ENCODE results near the gene TECTB. TPM values are rescaled to one million over a fixed set of nuclear protein-coding genes. Genes with fewer than 3 reads are reported as not detected.

The TECTB gene
- total and polyA plus RNA-seq, 4 donors: not detected

GRCh38 chr10:112244197-112244596 is 39.0 kb upstream of the TECTB start:
- H3K27ac ChIP-seq (ENCODE audit: low read depth in 1 of 2, low read length in 1 of 2): no peak overlapping the region
- H3K4me3 ChIP-seq: no peak overlapping the region
- no peaks in the 10 kb centered on the region for H3K27me3 ChIP-seq (ENCODE audit: control insufficient read depth in 3 of 3, insufficient read depth in 3 of 3, low read length in 2 of 3)
- no peaks in the 10 kb centered on the region for H3K36me3 ChIP-seq (ENCODE audit: control insufficient read depth in 4 of 4, insufficient read depth in 4 of 4, low read length in 4 of 4)
- TF ChIP-seq, protein P1, sequence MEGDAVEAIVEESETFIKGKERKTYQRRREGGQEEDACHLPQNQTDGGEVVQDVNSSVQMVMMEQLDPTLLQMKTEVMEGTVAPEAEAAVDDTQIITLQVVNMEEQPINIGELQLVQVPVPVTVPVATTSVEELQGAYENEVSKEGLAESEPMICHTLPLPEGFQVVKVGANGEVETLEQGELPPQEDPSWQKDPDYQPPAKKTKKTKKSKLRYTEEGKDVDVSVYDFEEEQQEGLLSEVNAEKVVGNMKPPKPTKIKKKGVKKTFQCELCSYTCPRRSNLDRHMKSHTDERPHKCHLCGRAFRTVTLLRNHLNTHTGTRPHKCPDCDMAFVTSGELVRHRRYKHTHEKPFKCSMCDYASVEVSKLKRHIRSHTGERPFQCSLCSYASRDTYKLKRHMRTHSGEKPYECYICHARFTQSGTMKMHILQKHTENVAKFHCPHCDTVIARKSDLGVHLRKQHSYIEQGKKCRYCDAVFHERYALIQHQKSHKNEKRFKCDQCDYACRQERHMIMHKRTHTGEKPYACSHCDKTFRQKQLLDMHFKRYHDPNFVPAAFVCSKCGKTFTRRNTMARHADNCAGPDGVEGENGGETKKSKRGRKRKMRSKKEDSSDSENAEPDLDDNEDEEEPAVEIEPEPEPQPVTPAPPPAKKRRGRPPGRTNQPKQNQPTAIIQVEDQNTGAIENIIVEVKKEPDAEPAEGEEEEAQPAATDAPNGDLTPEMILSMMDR (IDR thresholded peaks at IDR 0.05; ENCODE audit: control extremely low read depth, extremely low read depth): no peak
- no peak for DNase-seq
- ATAC-seq (ENCODE audit: insufficient read depth, low FRiP score): no peak
- WGBS, 2 donors: 85 to 98% methylated on average over 2 of the region's 2 CpGs
- no peak overlapping the region for H3K9ac ChIP-seq (ENCODE audit: insufficient read depth in 1 of 2, low read length in 2 of 2)
- H3K4me1 ChIP-seq (ENCODE audit: control insufficient read depth in 5 of 5, insufficient read depth in 5 of 5, low read length in 5 of 5): peaks cover 0 to 2% (median 0%) of the 10 kb centered on the region in 5 donors
- peaks cover 0 to 20% (median 3%) of the 10 kb centered on the region in 4 donors for H3K9me3 ChIP-seq (ENCODE audit: control insufficient read depth in 4 of 4, insufficient read depth in 3 of 4, low read length in 3 of 4)

DNA sequence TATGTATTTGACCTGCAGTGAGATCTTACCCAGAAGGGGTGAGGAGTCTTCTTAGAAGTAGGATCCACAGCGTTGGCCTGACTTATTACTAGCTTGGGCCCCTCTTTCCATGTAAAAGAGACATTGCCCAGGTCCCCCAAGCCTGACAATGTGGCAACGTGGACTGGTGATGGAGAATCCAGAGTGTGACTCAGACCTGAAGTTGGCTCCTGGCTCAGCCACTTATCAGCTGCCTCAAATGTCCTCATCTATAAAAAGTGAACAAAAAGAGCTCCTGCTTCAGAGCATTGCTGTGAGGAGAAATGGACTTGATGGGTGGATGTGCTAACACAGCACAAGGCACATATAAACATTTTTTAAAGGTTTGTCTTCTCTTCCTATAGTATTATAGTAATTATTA is 35.4 kb upstream of the TECTB start:
- peaks cover 0 to 2% (median 0%) of the 10 kb centered on the region in 5 donors for H3K4me1 ChIP-seq (ENCODE audit: control insufficient read depth in 5 of 5, insufficient read depth in 5 of 5, low read length in 5 of 5)
- H3K9ac ChIP-seq (ENCODE audit: insufficient read depth in 1 of 2, low read length in 2 of 2): no peak overlapping the region
- peaks cover 0 to 5% (median 0%) of the 10 kb centered on the region in 4 donors for H3K9me3 ChIP-seq (ENCODE audit: control insufficient read depth in 4 of 4, insufficient read depth in 3 of 4, low read length in 3 of 4)
- ATAC-seq (ENCODE audit: insufficient read depth, low FRiP score) (no peak), DNase-seq (no peak)
- no peak overlapping the region for H3K27ac ChIP-seq (ENCODE audit: low read depth in 1 of 2, low read length in 1 of 2)
- 65 to 71% methylated on average over 2 of the region's 2 CpGs for WGBS, 2 donors
- H3K27me3 ChIP-seq (ENCODE audit: control insufficient read depth in 3 of 3, insufficient read depth in 3 of 3, low read length in 2 of 3): no peaks in the 10 kb centered on the region
- TF ChIP-seq, protein P1 (IDR thresholded peaks at IDR 0.05; ENCODE audit: control extremely low read depth, extremely low read depth): no peak
- no peak overlapping the region for H3K4me3 ChIP-seq
- no peaks in the 10 kb centered on the region for H3K36me3 ChIP-seq (ENCODE audit: control insufficient read depth in 4 of 4, insufficient read depth in 4 of 4, low read length in 4 of 4)

DNA sequence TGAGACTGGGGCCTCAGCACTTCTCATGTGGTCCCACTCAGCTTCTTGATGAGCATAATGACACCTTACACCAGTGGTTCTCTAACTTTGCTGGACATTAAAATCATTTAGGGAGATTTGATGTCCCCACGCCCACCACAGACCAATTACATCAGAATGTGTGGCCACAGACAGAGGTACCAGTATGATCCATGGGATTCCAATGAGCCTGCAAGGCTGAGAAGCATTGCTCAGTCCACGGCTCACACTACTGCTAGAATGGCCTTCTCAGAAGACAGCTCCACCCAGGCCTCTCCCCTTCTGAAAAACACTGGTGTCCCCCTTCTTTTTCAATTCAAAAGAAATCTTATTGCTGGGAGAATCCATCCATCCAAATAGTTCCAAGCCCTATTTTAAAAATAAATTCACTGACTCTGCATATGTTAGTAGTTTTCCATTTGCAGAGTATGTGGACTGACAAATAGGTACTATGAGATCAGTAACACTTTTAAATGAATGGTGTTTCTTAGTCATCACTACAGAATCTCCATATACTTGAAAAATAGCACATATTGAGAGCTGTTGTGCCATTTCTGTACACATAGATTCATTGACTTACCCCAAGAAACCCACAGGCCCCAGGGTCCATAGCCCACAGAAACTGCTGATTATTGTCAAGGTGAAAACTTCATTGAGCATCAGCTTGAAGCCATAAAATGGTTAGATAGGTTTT is 34.5 kb upstream of the TECTB start:
- Histone ChIP-seq H3K4me3 (no peak overlapping the region), H3K27ac (ENCODE audit: low read depth in 1 of 2, low read length in 1 of 2) (no peak overlapping the region), H3K4me1 (ENCODE audit: control insufficient read depth in 5 of 5, insufficient read depth in 5 of 5, low read length in 5 of 5) (peaks cover 0 to 2% (median 0%) of the 10 kb centered on the region in 5 donors), H3K9ac (ENCODE audit: insufficient read depth in 1 of 2, low read length in 2 of 2) (no peak overlapping the region), H3K36me3 (ENCODE audit: control insufficient read depth in 4 of 4, insufficient read depth in 4 of 4, low read length in 4 of 4) (no peaks in the 10 kb centered on the region), H3K27me3 (ENCODE audit: control insufficient read depth in 3 of 3, insufficient read depth in 3 of 3, low read length in 2 of 3) (no peaks in the 10 kb centered on the region), H3K9me3 (ENCODE audit: control insufficient read depth in 4 of 4, insufficient read depth in 3 of 4, low read length in 3 of 4) (peaks cover 0 to 5% (median 0%) of the 10 kb centered on the region in 4 donors)
- TF ChIP-seq, protein P1 (IDR thresholded peaks at IDR 0.05; ENCODE audit: control extremely low read depth, extremely low read depth): no peak
- no peak for DNase-seq
- no peak for ATAC-seq (ENCODE audit: insufficient read depth, low FRiP score)
- WGBS, 2 donors: 84 to 89% methylated on average over 2 of the region's 2 CpGs
